ENCODE data around the gene OR1I1.

GRCh38 chr19:15099017-15099582 is 17.1 kb downstream of the OR1I1 start:
- TF ChIP-seq CTCF (IDR thresholded peaks at IDR 0.05) (no peak), POLR2A (IDR thresholded peaks at IDR 0.05) (no peak), EP300 (IDR thresholded peaks at IDR 0.05) (no peak)
